HCT116 (cell line): ENCODE results near the gene DENND1A.
"Not testable (repeated sequence)": the region's sequence is repeated elsewhere in the genome, so short reads cannot be mapped to it uniquely, and the experiment has no call there.

ENCODE experiments used
- CEBPB ChIP-seq: IDR thresholded peaks from 2 replicates; pipeline ENCODE4 v1.6.1; 2012; ENCODE audit warnings: low read depth
- CTCF ChIP-seq, 3 experiments: fragments of 200-600 bp in 1 of 3; sonication (generic) in 1 of 3; IDR thresholded peaks in 2 of 3; conservative IDR thresholded peaks in 1 of 3; 2 replicates each; pipeline ENCODE4 v1.5.1; 2012 to 2017; ENCODE audit warnings: low read depth in 2 of 3, low read length in 2 of 3, antibody characterized with exemption in 1 of 3, borderline replicate concordance in 1 of 3, control low read depth in 1 of 3, mild to moderate bottlenecking in 1 of 3, mixed read lengths in 1 of 3, mixed run types in 1 of 3, moderate library complexity in 1 of 3; ENCODE audit not compliant: insufficient read depth in 1 of 3
- EZH2 ChIP-seq: fragments of 200-600 bp; sonication (generic); IDR thresholded peaks from 2 replicates; pipeline ENCODE4 v1.6.1; 2017; ENCODE audit warnings: antibody characterized with exemption, mixed run types
- MAX ChIP-seq: IDR thresholded peaks from 2 replicates; pipeline ENCODE4 v1.6.1; 2012
- POLR2AphosphoS5 ChIP-seq: IDR thresholded peaks from 2 replicates; pipeline ENCODE4 v1.6.1; 2011; ENCODE audit warnings: mild to moderate bottlenecking, low read depth, low read length, moderate library complexity
- REST ChIP-seq: IDR thresholded peaks from 2 replicates; pipeline ENCODE4 v1.6.1; 2012; ENCODE audit warnings: low read depth
- ZBTB33 ChIP-seq: IDR thresholded peaks from 2 replicates; pipeline ENCODE4 v1.6.1; 2011; ENCODE audit warnings: mild to moderate bottlenecking, low read length, moderate library complexity; ENCODE audit not compliant: insufficient replicate concordance; ENCODE audit errors: extremely low read depth
- ZFX ChIP-seq: fragments of 450-650 bp; IDR thresholded peaks from 2 replicates; pipeline ENCODE4 v1.6.1; 2017

- TF ChIP-seq CTCF (IDR thresholded peaks at IDR 0.05 in 2 of 3, conservative IDR thresholded peaks at IDR 0.05 in 1 of 3; ENCODE audit: borderline replicate concordance in 1 of 3, insufficient read depth in 1 of 3, low read depth in 2 of 3, low read length in 2 of 3); CEBPB; EZH2; POLR2AphosphoS5; REST; ZBTB33; ZFX; MAX: not testable (repeated sequence)
These were observed 293.1 kb downstream of the DENND1A start for GRCh38 chr9:123636805-123637204.
